Measurements from ENCODE around the gene STXBP1.

Gene STXBP1

GRCh38 chr9:127692071-127692470 is 80.0 kb downstream of the STXBP1 start:
- H3K79me2 ChIP-seq (ENCODE audit: insufficient read depth, low read length): no peaks in the 10 kb centered on the region
- H3K9me3 ChIP-seq (ENCODE audit: low read length): no peaks in the 10 kb centered on the region
- H3K36me3 ChIP-seq (ENCODE audit: insufficient read depth, low read length): no peaks in the 10 kb centered on the region
- H3K9ac ChIP-seq (ENCODE audit: low read length): no peak overlapping the region
- H2AFZ ChIP-seq (ENCODE audit: low read length): no peak overlapping the region
- no peaks in the 10 kb centered on the region for H3F3A ChIP-seq (ENCODE audit: insufficient read depth, low read length)
- H3K27me3 ChIP-seq (ENCODE audit: insufficient read depth, low read length): no peaks in the 10 kb centered on the region; the same call in none of the 2 replicates
- H3K4me2 ChIP-seq (ENCODE audit: low read length): no peak overlapping the region
- H3K4me1 ChIP-seq (ENCODE audit: insufficient read depth, low read length, severe bottlenecking): no peaks in the 10 kb centered on the region
- no peaks in the 10 kb centered on the region for H4K20me1 ChIP-seq (ENCODE audit: insufficient read depth, low read length)
- no peak overlapping the region for H3K4me3 ChIP-seq (ENCODE audit: low read depth, low read length, poor library complexity, severe bottlenecking)
- TF ChIP-seq EZH2 (IDR thresholded peaks at IDR 0.05; ENCODE audit: borderline replicate concordance, low read length): no peak
- TF ChIP-seq CTCF (IDR thresholded peaks at IDR 0.05; ENCODE audit: low read length): no peak
- H3K9me2 ChIP-seq (ENCODE audit: low read depth, low read length): no peaks in the 10 kb centered on the region
- H3K27ac ChIP-seq (ENCODE audit: low read depth, low read length, poor library complexity, severe bottlenecking): no peak overlapping the region

- Histone ChIP-seq H3K9ac (ENCODE audit: low read length) (no peak overlapping the region), H3K9me2 (ENCODE audit: low read depth, low read length) (no peaks in the 10 kb centered on the region), H3K27ac (ENCODE audit: low read depth, low read length, poor library complexity, severe bottlenecking) (no peak overlapping the region), H3K4me3 (ENCODE audit: low read depth, low read length, poor library complexity, severe bottlenecking) (no peak overlapping the region), H3K4me1 (ENCODE audit: insufficient read depth, low read length, severe bottlenecking) (no peaks in the 10 kb centered on the region), H3K36me3 (ENCODE audit: insufficient read depth, low read length) (no peaks in the 10 kb centered on the region), H3K27me3 (ENCODE audit: insufficient read depth, low read length) (no peaks in the 10 kb centered on the region; the same call in none of the 2 replicates), H3K4me2 (ENCODE audit: low read length) (no peak overlapping the region), H3F3A (ENCODE audit: insufficient read depth, low read length) (no peaks in the 10 kb centered on the region), H3K9me3 (ENCODE audit: low read length) (no peaks in the 10 kb centered on the region), H2AFZ (ENCODE audit: low read length) (no peak overlapping the region), H3K79me2 (ENCODE audit: insufficient read depth, low read length) (no peaks in the 10 kb centered on the region), H4K20me1 (ENCODE audit: insufficient read depth, low read length) (no peaks in the 10 kb centered on the region)
- TF ChIP-seq CTCF (IDR thresholded peaks at IDR 0.05; ENCODE audit: low read length): no peak
- no peak for TF ChIP-seq EZH2 (IDR thresholded peaks at IDR 0.05; ENCODE audit: borderline replicate concordance, low read length)
Measured at GRCh38 chr9:127693143-127693542, 81.1 kb downstream of the STXBP1 start.

- H3K36me3 ChIP-seq (ENCODE audit: insufficient read depth, low read length): no peaks in the 10 kb centered on the region
- no peaks in the 10 kb centered on the region for H3K79me2 ChIP-seq (ENCODE audit: insufficient read depth, low read length)
- no peaks in the 10 kb centered on the region for H3K9me3 ChIP-seq (ENCODE audit: low read length)
- H3K4me2 ChIP-seq (ENCODE audit: low read length): no peak overlapping the region
- no peaks in the 10 kb centered on the region for H3K4me1 ChIP-seq (ENCODE audit: insufficient read depth, low read length, severe bottlenecking)
- H3K27ac ChIP-seq (ENCODE audit: low read depth, low read length, poor library complexity, severe bottlenecking): no peak overlapping the region
- H3F3A ChIP-seq (ENCODE audit: insufficient read depth, low read length): no peaks in the 10 kb centered on the region
- H3K9ac ChIP-seq (ENCODE audit: low read length): no peak overlapping the region
- no peaks in the 10 kb centered on the region; the same call in none of the 2 replicates for H3K27me3 ChIP-seq (ENCODE audit: insufficient read depth, low read length)
- H3K4me3 ChIP-seq (ENCODE audit: low read depth, low read length, poor library complexity, severe bottlenecking): no peak overlapping the region
- H4K20me1 ChIP-seq (ENCODE audit: insufficient read depth, low read length): no peaks in the 10 kb centered on the region
- H3K9me2 ChIP-seq (ENCODE audit: low read depth, low read length): no peaks in the 10 kb centered on the region
- TF ChIP-seq EZH2 (IDR thresholded peaks at IDR 0.05; ENCODE audit: borderline replicate concordance, low read length): no peak
- no peak overlapping the region for H2AFZ ChIP-seq (ENCODE audit: low read length)
Measured at GRCh38 chr9:127693697-127694096, 81.6 kb downstream of the STXBP1 start.

Data from OCI-LY1 (cell line).